AG10803 (cell line): ENCODE data around the gene CD79A.

ENCODE experiments used
- DNase-seq: peaks from one replicate; pipeline ENCODE4 v3.0.0; 2010; ENCODE audit warnings: low read depth
- H3K4me3 ChIP-seq: 2 replicates; pipeline ENCODE4 v1.5.1; 2011; ENCODE audit warnings: mild to moderate bottlenecking, low read length, control low read depth
- TF ChIP-seq, protein P1 (sequence below): conservative IDR thresholded peaks from 2 replicates; pipeline ENCODE4 v1.5.1; 2011; ENCODE audit warnings: mild to moderate bottlenecking, low read length, control low read depth, inconsistent platforms

CD79A gene

GRCh38 chr19:41876847-41877832 is at the start of gene CD79A:
CD79A (plus strand) TSS chr19:41877279; CDS start chr19:41877305, 26 bp downstream.
- TF ChIP-seq, protein P1, sequence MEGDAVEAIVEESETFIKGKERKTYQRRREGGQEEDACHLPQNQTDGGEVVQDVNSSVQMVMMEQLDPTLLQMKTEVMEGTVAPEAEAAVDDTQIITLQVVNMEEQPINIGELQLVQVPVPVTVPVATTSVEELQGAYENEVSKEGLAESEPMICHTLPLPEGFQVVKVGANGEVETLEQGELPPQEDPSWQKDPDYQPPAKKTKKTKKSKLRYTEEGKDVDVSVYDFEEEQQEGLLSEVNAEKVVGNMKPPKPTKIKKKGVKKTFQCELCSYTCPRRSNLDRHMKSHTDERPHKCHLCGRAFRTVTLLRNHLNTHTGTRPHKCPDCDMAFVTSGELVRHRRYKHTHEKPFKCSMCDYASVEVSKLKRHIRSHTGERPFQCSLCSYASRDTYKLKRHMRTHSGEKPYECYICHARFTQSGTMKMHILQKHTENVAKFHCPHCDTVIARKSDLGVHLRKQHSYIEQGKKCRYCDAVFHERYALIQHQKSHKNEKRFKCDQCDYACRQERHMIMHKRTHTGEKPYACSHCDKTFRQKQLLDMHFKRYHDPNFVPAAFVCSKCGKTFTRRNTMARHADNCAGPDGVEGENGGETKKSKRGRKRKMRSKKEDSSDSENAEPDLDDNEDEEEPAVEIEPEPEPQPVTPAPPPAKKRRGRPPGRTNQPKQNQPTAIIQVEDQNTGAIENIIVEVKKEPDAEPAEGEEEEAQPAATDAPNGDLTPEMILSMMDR: no peak
- no peak for DNase-seq
- H3K4me3 ChIP-seq: no peak within 1 kb of the TSS

GRCh38 chr19:41837981-41838708 is 38.9 kb upstream of the CD79A start:
- TF ChIP-seq, protein P1: no peak
- DNase-seq: no peak
- no peak overlapping the region for H3K4me3 ChIP-seq

DNA sequence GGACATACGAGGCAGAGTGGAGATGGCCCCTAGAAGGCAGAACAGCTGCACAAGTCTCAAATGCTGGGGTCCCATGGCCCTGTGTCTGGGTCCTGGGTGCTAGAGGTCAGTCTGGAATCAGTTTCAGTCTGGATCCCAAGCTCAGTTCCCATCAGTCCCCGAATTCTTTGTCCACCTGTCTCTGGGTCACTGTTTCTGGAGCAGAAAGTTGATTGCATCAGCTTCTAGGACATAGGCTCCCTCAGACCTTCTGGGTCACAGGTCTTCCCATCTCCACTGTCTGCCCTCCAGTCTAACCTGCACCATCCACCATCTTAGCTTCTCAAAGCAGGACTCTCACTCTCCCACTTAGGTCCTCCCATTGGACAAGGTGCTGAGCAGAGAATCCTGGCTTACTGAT is 37.9 kb upstream of the CD79A start:
- H3K4me3 ChIP-seq: no peak overlapping the region
- TF ChIP-seq, protein P1: no peak
- no peak for DNase-seq

GRCh38 chr19:41843371-41843770 is 33.7 kb upstream of the CD79A start:
- DNase-seq: no peak
- TF ChIP-seq, protein P1: no peak
- H3K4me3 ChIP-seq: no peak overlapping the region

- TF ChIP-seq, protein P1: no peak
- no peak within 1 kb of the TSS for H3K4me3 ChIP-seq
- DNase-seq: no peak
Observed at GRCh38 chr19:41844601-41845000, 32.5 kb upstream of the CD79A start, which contains the start of gene LYPD4. LYPD4 (minus strand) TSS chr19:41844683; CDS start chr19:41839285, 5,398 bp downstream.

DNA sequence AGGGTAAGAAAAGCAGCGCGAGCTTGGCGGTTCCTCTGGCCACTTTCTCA is 32.3 kb upstream of the CD79A start, which contains the start of gene DMRTC2:
TSS of gene DMRTC2 (plus strand) at position 42 of the 50 bp plus-strand sequence. CDS start 2,387 bp downstream, outside the sequence.
- TF ChIP-seq, protein P1: no peak
- no peak within 1 kb of the TSS for H3K4me3 ChIP-seq
- no peak for DNase-seq

GRCh38 chr19:41845051-41845590 is 32.0 kb upstream of the CD79A start:
- no peak overlapping the region for H3K4me3 ChIP-seq
- no peak for DNase-seq
- TF ChIP-seq, protein P1: no peak
